Uterus (tissue), 4 donors: Measurements from ENCODE around the gene RAB44. TPM values are rescaled to one million over a fixed set of nuclear protein-coding genes. Genes with fewer than 3 reads are reported as not detected.
A peak's percentile ranks its signal among the peaks of the same experiment; 100 is the strongest.
"Not testable (repeated sequence)": the region's sequence is repeated elsewhere in the genome, so short reads cannot be mapped to it uniquely, and the experiment has no call there.

ENCODE experiments used
- DNase-seq, 2 donors: peaks; one replicate each; pipeline ENCODE4 v3.0.0-alpha.2; 2019 to 2020
- H3K27ac ChIP-seq, 2 donors: fragments of 200-600 bp; sonication (generic); 1 replicate in 1 of 2; 2 replicates in 1 of 2; pipeline ENCODE4 v1.5.1; 2016 to 2018
- H3K27me3 ChIP-seq, 2 donors: fragments of 200-600 bp; sonication (generic); one replicate each; pipeline ENCODE4 v1.5.1; 2018 to 2019; ENCODE audit warnings: control low read depth in 1 of 2
- H3K36me3 ChIP-seq, 2 donors: fragments of 200-600 bp; sonication (generic); one replicate each; pipeline ENCODE4 v1.5.1; 2019; ENCODE audit warnings: control low read depth in 1 of 2
- H3K4me1 ChIP-seq, 2 donors: fragments of 200-600 bp; sonication (generic); one replicate each; pipeline ENCODE4 v1.5.1; 2018 to 2019; ENCODE audit warnings: control low read depth in 1 of 2
- H3K4me3 ChIP-seq, 2 donors: fragments of 200-600 bp; sonication (generic); 1 replicate in 1 of 2; 2 replicates in 1 of 2; pipeline ENCODE4 v1.5.1; 2018 to 2019; ENCODE audit warnings: mild to moderate bottlenecking in 1 of 2
- H3K9me3 ChIP-seq, 2 donors: fragments of 200-600 bp; sonication (generic); one replicate each; pipeline ENCODE4 v1.5.1; 2019; ENCODE audit warnings: control low read depth in 1 of 2
- CTCF ChIP-seq, 4 experiments: fragments of 200-600 bp in 2 of 4; fragments of 450-650 bp in 2 of 4; sonication (generic) in 2 of 4; IDR thresholded peaks; one replicate each; pipeline ENCODE4 v1.5.1; 2016 to 2019; ENCODE audit warnings: antibody characterized with exemption in 4 of 4, mild to moderate bottlenecking in 2 of 4, moderate library complexity in 1 of 4
- POLR2A ChIP-seq, 2 donors: fragments of 450-650 bp; IDR thresholded peaks; one replicate each; pipeline ENCODE4 v1.6.1; 2016; ENCODE audit warnings: antibody characterized with exemption in 2 of 2, mild to moderate bottlenecking in 1 of 2, moderate library complexity in 1 of 2
- intact Hi-C: fragments of 100-400 bp; cut with DNase I; formaldehyde crosslinking; loops from one replicate; pipeline ENCODE4 v1.15.1; 2023; ENCODE audit warnings: low total_unique reads
- total RNA-seq, 4 donors: library from RNA; depleted of rRNA in 3 of 4; stranded (reverse); fragments of >200 nt in 3 of 4; gene quantifications; one replicate each; pipeline versions ENCODE4 v1.1.0 to v1.2.4, GENCODE V29; 2014 to 2023
- donor health status: DM: yes; HTN: yes; CAD: no.

The RAB44 gene
- total RNA-seq, 4 donors from 2014 or later: 0.37 TPM; not detected in 3

GRCh38 chr6:36722365-36722764 lies 24.7 kb downstream of the RAB44 start:
- Histone ChIP-seq H3K36me3 (no peaks in the 10 kb centered on the region), H3K4me3 (no peak overlapping the region), H3K9me3 (no peaks in the 10 kb centered on the region), H3K27ac (no peak overlapping the region), H3K4me1 (no peaks in the 10 kb centered on the region), H3K27me3 (no peaks in the 10 kb centered on the region)
- no peak for TF ChIP-seq POLR2A (IDR thresholded peaks at IDR 0.05)
- no peak for TF ChIP-seq CTCF (IDR thresholded peaks at IDR 0.05)
- no peak for DNase-seq
- intact Hi-C loops: no loop called here

- Histone ChIP-seq H3K4me1 (no peaks in the 10 kb centered on the region), H3K27ac (no peak overlapping the region), H3K36me3 (no peaks in the 10 kb centered on the region), H3K9me3 (no peaks in the 10 kb centered on the region), H3K4me3 (no peak overlapping the region), H3K27me3 (no peaks in the 10 kb centered on the region)
- no peak for TF ChIP-seq CTCF (IDR thresholded peaks at IDR 0.05)
- TF ChIP-seq POLR2A (IDR thresholded peaks at IDR 0.05): no peak
- DNase-seq: no peak
- intact Hi-C loops: no loop called here
Measured at GRCh38 chr6:36722879-36723278, 25.3 kb downstream of the RAB44 start.

- H3K27ac ChIP-seq, H3K27me3 ChIP-seq, H3K4me3 ChIP-seq, DNase-seq, H3K36me3 ChIP-seq, intact Hi-C loops, H3K9me3 ChIP-seq, H3K4me1 ChIP-seq: not testable (repeated sequence)
Measured at GRCh38 chr6:36723992-36724391, 26.4 kb downstream of the RAB44 start.

GRCh38 chr6:36724514-36725390 lies 27.1 kb downstream of the RAB44 start:
- intact Hi-C loops: no loop called here
- Histone ChIP-seq H3K4me3 (no peak overlapping the region), H3K27ac (no peak overlapping the region), H3K4me1 (no peaks in the 10 kb centered on the region), H3K27me3 (no peaks in the 10 kb centered on the region), H3K36me3 (no peaks in the 10 kb centered on the region), H3K9me3 (no peaks in the 10 kb centered on the region)
- DNase-seq: peak; percentile 55 to 57
- TF ChIP-seq POLR2A (IDR thresholded peaks at IDR 0.05): no peak
- TF ChIP-seq CTCF (IDR thresholded peaks at IDR 0.05): peak; percentile 27 to 55 (median 46)

DNA sequence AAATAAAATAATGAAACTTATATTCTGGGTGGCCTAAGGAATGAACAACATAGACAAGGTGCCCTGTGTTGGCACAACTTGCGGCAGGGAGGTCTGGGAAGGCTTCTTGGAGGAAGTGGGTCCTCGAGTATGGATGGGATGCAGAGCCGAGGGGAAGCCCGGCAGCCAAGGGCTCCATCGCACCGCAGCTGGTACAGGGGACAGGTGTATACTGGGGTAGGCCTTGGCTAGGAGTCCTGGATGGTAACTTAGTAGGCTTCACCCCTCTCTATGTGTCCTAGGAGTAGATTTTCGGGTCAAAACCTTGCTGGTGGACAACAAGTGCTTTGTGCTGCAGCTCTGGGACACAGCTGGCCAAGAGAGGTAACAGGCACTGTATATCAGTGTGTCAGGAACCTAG lies 28.0 kb downstream of the RAB44 start:
- no peak overlapping the region for H3K4me3 ChIP-seq
- TF ChIP-seq CTCF (IDR thresholded peaks at IDR 0.05): no peak
- TF ChIP-seq POLR2A (IDR thresholded peaks at IDR 0.05): no peak
- no peaks in the 10 kb centered on the region for H3K36me3 ChIP-seq
- H3K27me3 ChIP-seq: no peaks in the 10 kb centered on the region
- H3K9me3 ChIP-seq: no peaks in the 10 kb centered on the region
- no peak for DNase-seq
- H3K4me1 ChIP-seq: no peaks in the 10 kb centered on the region
- H3K27ac ChIP-seq: no peak overlapping the region
- intact Hi-C loops: no loop called here
